HepG2 (cell line): ENCODE measurements around the gene INSR. TPM values are rescaled to one million over a fixed set of nuclear protein-coding genes. Genes with fewer than 3 reads are reported as not detected.

ENCODE experiments used
- ATAD3A ChIP-seq: sonication (generic); formaldehyde crosslinking; IDR thresholded peaks from 2 replicates; pipeline ENCODE4 v1.4.0; 2020; ENCODE audit warnings: missing genetic modification reagents
- DDIT3 ChIP-seq: sonication (generic); formaldehyde crosslinking; IDR thresholded peaks from 2 replicates; pipeline ENCODE4 v1.4.0; 2020; ENCODE audit warnings: mild to moderate bottlenecking, missing genetic modification reagents
- FLYWCH1 ChIP-seq: sonication (generic); formaldehyde crosslinking; IDR thresholded peaks from 2 replicates; pipeline ENCODE4 v1.8.1; 2023; ENCODE audit warnings: mild to moderate bottlenecking, missing genetic modification reagents
- IRF2 ChIP-seq: IDR thresholded peaks from 2 replicates; pipeline ENCODE4 v1.6.1; 2018; ENCODE audit warnings: missing genetic modification reagents, missing compliant biosample characterization
- KMT2B ChIP-seq: IDR thresholded peaks from 2 replicates; pipeline ENCODE4 v1.6.1; 2016; ENCODE audit warnings: missing genetic modification reagents, missing compliant biosample characterization
- RCOR2 ChIP-seq: IDR thresholded peaks from 2 replicates; pipeline ENCODE4 v1.6.1; 2016; ENCODE audit warnings: missing biosample characterization, missing genetic modification reagents
- RERE ChIP-seq: IDR thresholded peaks from 2 replicates; pipeline ENCODE4 v1.6.1; 2016; ENCODE audit warnings: low read depth, missing genetic modification reagents, missing compliant biosample characterization
- SALL1 ChIP-seq: sonication (generic); formaldehyde crosslinking; IDR thresholded peaks from 2 replicates; pipeline ENCODE4 v1.8.0; 2022; ENCODE audit warnings: mild to moderate bottlenecking, missing genetic modification reagents
- SP1 ChIP-seq, 2 experiments: fragments of 450-650 bp in 1 of 2; sonication (generic) in 1 of 2; formaldehyde crosslinking in 1 of 2; IDR thresholded peaks; 2 replicates each; pipeline versions ENCODE4 v1.4.0 to v1.6.1; 2016 to 2020; ENCODE audit warnings: missing genetic modification reagents in 1 of 2
- TAF1 ChIP-seq: sonication (generic); formaldehyde crosslinking; IDR thresholded peaks from 2 replicates; pipeline ENCODE4 v1.4.0; 2020; ENCODE audit warnings: missing genetic modification reagents
- ZFP1 ChIP-seq: IDR thresholded peaks from 2 replicates; pipeline ENCODE4 v1.6.1; 2016
- ZNF138 ChIP-seq: sonication (generic); formaldehyde crosslinking; IDR thresholded peaks from 2 replicates; pipeline ENCODE4 v1.5.0; 2020; ENCODE audit warnings: mild to moderate bottlenecking, low read depth, missing genetic modification reagents
- ZNF430 ChIP-seq: sonication (generic); formaldehyde crosslinking; IDR thresholded peaks from 2 replicates; pipeline ENCODE4 v1.9.0; 2021; ENCODE audit warnings: mild to moderate bottlenecking, missing genetic modification reagents
- ZNF543 ChIP-seq: sonication (generic); formaldehyde crosslinking; IDR thresholded peaks from 2 replicates; pipeline ENCODE4 v1.4.0; 2020; ENCODE audit warnings: mild to moderate bottlenecking, missing genetic modification reagents
- ZNF597 ChIP-seq: sonication (generic); formaldehyde crosslinking; IDR thresholded peaks from 2 replicates; pipeline ENCODE4 v1.5.0; 2020; ENCODE audit warnings: missing genetic modification reagents
- ZNF691 ChIP-seq: sonication (generic); formaldehyde crosslinking; IDR thresholded peaks from 2 replicates; pipeline ENCODE4 v1.4.0; 2020; ENCODE audit warnings: missing genetic modification reagents, low read depth, mild to moderate bottlenecking, borderline replicate concordance
- ZNF816 ChIP-seq: sonication (generic); formaldehyde crosslinking; IDR thresholded peaks from 2 replicates; pipeline ENCODE4 v1.8.0; 2022; ENCODE audit warnings: missing genetic modification reagents, mild to moderate bottlenecking, borderline replicate concordance
- polyA plus RNA-seq, 8 experiments: library from polyadenylated mRNA; depleted of rRNA in 3 of 8; stranded (reverse) in 7 of 8; unstranded in 1 of 8; fragments of >200 nt; fragmentation: Illumina TruSeq in 4 of 8; extraction: Trizol in 4 of 8; gene quantifications; 2 replicates each; pipeline versions ENCODE4 v1.2.1 to v1.2.3, GENCODE V29; 2011 to 2016; ENCODE audit warnings: low read depth in 4 of 8, missing spikeins in 1 of 8, mixed read lengths in 1 of 8; ENCODE audit not compliant: insufficient read depth in 1 of 8
- total RNA-seq, 5 experiments: library from RNA; depleted of rRNA; stranded (reverse); fragments of >200 nt; fragmentation: Illumina TruSeq; extraction: Trizol; gene quantifications; 2 replicates each; pipeline ENCODE4 v1.2.3, GENCODE V29; 2016; ENCODE audit warnings: low read depth in 1 of 5

INSR gene
- total and polyA plus RNA-seq, 2 of the 13 experiments (the other 11 are each of a cell fraction or from before 2014, with no cell fraction given) = 24.2 to 29.8 TPM

GRCh38 chr19:7340959-7341837, 47.0 kb upstream of the INSR start (continued):
- TF ChIP-seq DDIT3 (CRISPR knock-in tag) (no peak), RERE (CRISPR knock-in tag) (no peak), ATAD3A (CRISPR knock-in tag) (no peak), FLYWCH1 (CRISPR knock-in tag) (no peak), KMT2B (CRISPR knock-in tag) (no peak), ZNF430 (no peak), ZNF691 (CRISPR knock-in tag) (no peak), SP1 (IDR thresholded peaks at IDR 0.05) (no peak), SP1 (CRISPR knock-in tag; IDR thresholded peaks at IDR 0.05) (no peak), TAF1 (CRISPR knock-in tag) (no peak), ZNF816 (CRISPR knock-in tag) (no peak), ZNF138 (CRISPR knock-in tag) (no peak), RCOR2 (peak; percentile 61; the same call in 1 of the 2 replicates), ZNF543 (CRISPR knock-in tag) (no peak), ZFP1 (CRISPR knock-in tag) (no peak), IRF2 (no peak), SALL1 (CRISPR knock-in tag) (no peak; the same call in 1 of the 2 replicates), ZNF597 (CRISPR knock-in tag) (no peak)
